ENCODE data around the gene TBCD.

The TBCD gene

GRCh38 chr17:82718986-82719685 is 32.7 kb upstream of the TBCD start:
- DNase-seq (ENCODE audit: low spot score in 2 of 2), result no peak
- H3K36me3 ChIP-seq (replicated peaks), result peaks cover 41% of the 10 kb centered on the region
- H3K27me3 ChIP-seq (ENCODE audit: low read depth), result no peaks in the 10 kb centered on the region
- in situ Hi-C loops (cut with MboI; ENCODE audit: low sequenced_read_pairs), result no loop called here
- no peak overlapping the region for H3K4me3 ChIP-seq
- H3K4me1 ChIP-seq, result peaks cover 8% of the 10 kb centered on the region
- no peaks in the 10 kb centered on the region for H3K9me3 ChIP-seq

- no peak for DNase-seq (ENCODE audit: low spot score in 2 of 2)
- Histone ChIP-seq H3K27me3 (ENCODE audit: low read depth) (no peaks in the 10 kb centered on the region), H3K4me3 (no peak overlapping the region), H3K9me3 (no peaks in the 10 kb centered on the region), H3K36me3 (replicated peaks) (peaks cover 41% of the 10 kb centered on the region), H3K4me1 (peaks cover 8% of the 10 kb centered on the region)
- in situ Hi-C loops (cut with MboI; ENCODE audit: low sequenced_read_pairs), result no loop called here
Observed at GRCh38 chr17:82720204-82720603, 31.7 kb upstream of the TBCD start.

- H3K4me3 ChIP-seq, result no peak overlapping the region
- H3K27me3 ChIP-seq (ENCODE audit: low read depth), result no peaks in the 10 kb centered on the region
- in situ Hi-C loops (cut with MboI; ENCODE audit: low sequenced_read_pairs), result no loop called here
- H3K9me3 ChIP-seq, result no peaks in the 10 kb centered on the region
- H3K4me1 ChIP-seq, result peaks cover 4% of the 10 kb centered on the region; the same call in 1 of the 2 replicates
- peaks cover 55% of the 10 kb centered on the region for H3K36me3 ChIP-seq (replicated peaks)
- DNase-seq (ENCODE audit: low spot score in 2 of 2), result no peak
Observed at GRCh38 chr17:82722341-82723013, 29.4 kb upstream of the TBCD start.

- Histone ChIP-seq H3K27me3 (ENCODE audit: low read depth) (no peaks in the 10 kb centered on the region), H3K36me3 (replicated peaks) (peaks cover 59% of the 10 kb centered on the region), H3K4me1 (no peaks in the 10 kb centered on the region), H3K4me3 (no peak overlapping the region), H3K9me3 (no peaks in the 10 kb centered on the region)
- DNase-seq (ENCODE audit: low spot score in 2 of 2), result no peak
- in situ Hi-C loops (cut with MboI; ENCODE audit: low sequenced_read_pairs), result no loop called here
Observed at GRCh38 chr17:82723169-82723807, 28.6 kb upstream of the TBCD start.

GRCh38 chr17:82726427-82726826 is 25.4 kb upstream of the TBCD start:
- peaks cover 43% of the 10 kb centered on the region for H3K36me3 ChIP-seq (replicated peaks)
- no peaks in the 10 kb centered on the region for H3K4me1 ChIP-seq
- in situ Hi-C loops (cut with MboI; ENCODE audit: low sequenced_read_pairs), result no loop called here
- H3K4me3 ChIP-seq, result no peak overlapping the region
- DNase-seq (ENCODE audit: low spot score in 2 of 2), result no peak
- H3K9me3 ChIP-seq, result no peaks in the 10 kb centered on the region
- H3K27me3 ChIP-seq (ENCODE audit: low read depth), result no peaks in the 10 kb centered on the region

GRCh38 chr17:82729479-82730260 is 22.2 kb upstream of the TBCD start:
- Histone ChIP-seq H3K9me3 (peaks cover 14% of the 10 kb centered on the region), H3K36me3 (replicated peaks) (peaks cover 38% of the 10 kb centered on the region), H3K4me3 (no peak overlapping the region), H3K4me1 (no peaks in the 10 kb centered on the region), H3K27me3 (ENCODE audit: low read depth) (no peaks in the 10 kb centered on the region)
- DNase-seq (ENCODE audit: low spot score in 2 of 2), result no peak
- in situ Hi-C loops (cut with MboI; ENCODE audit: low sequenced_read_pairs), result no loop called here

- Histone ChIP-seq H3K36me3 (replicated peaks) (peaks cover 27% of the 10 kb centered on the region), H3K9me3 (peaks cover 15% of the 10 kb centered on the region)
- no peak for DNase-seq (ENCODE audit: low spot score in 2 of 2)
Observed at GRCh38 chr17:82732118-82732743, 19.6 kb upstream of the TBCD start.

GRCh38 chr17:82734987-82735866 is 16.6 kb upstream of the TBCD start, which contains the start of gene FN3K:
FN3K (plus strand) TSS chr17:82735615; CDS start chr17:82735637, 22 bp downstream.
- H3K27me3 ChIP-seq (ENCODE audit: low read depth), result no peaks in the 10 kb centered on the region
- peak; percentile 54 to 77 for DNase-seq (ENCODE audit: low spot score in 2 of 2)
- H3K9me3 ChIP-seq, result peaks cover 18% of the 10 kb centered on the region
- peaks cover 2% of the 10 kb centered on the region; the same call in 1 of the 2 replicates for H3K4me1 ChIP-seq
- in situ Hi-C loops (cut with MboI; ENCODE audit: low sequenced_read_pairs), result no loop called here
- peaks cover 46% of the 10 kb centered on the region for H3K36me3 ChIP-seq (replicated peaks)
- H3K4me3 ChIP-seq, result peak within 1 kb of the TSS; percentile 56

More at GRCh38 chr17:82732118-82732743, 19.6 kb upstream of the TBCD start:
- H3K4me3 ChIP-seq, result no peak overlapping the region
- in situ Hi-C loops (cut with MboI; ENCODE audit: low sequenced_read_pairs), result no loop called here
- no peaks in the 10 kb centered on the region for H3K27me3 ChIP-seq (ENCODE audit: low read depth)
- peaks cover 2% of the 10 kb centered on the region; the same call in 1 of the 2 replicates for H3K4me1 ChIP-seq

GRCh38 chr17:82736511-82737185 is 15.2 kb upstream of the TBCD start:
- H3K9me3 ChIP-seq, result peaks cover 25% of the 10 kb centered on the region
- H3K36me3 ChIP-seq (replicated peaks), result peaks cover 52% of the 10 kb centered on the region
- in situ Hi-C loops (cut with MboI; ENCODE audit: low sequenced_read_pairs), result no loop called here
- H3K4me3 ChIP-seq, result peak overlapping the region; percentile 56
- no peaks in the 10 kb centered on the region for H3K27me3 ChIP-seq (ENCODE audit: low read depth)
- DNase-seq (ENCODE audit: low spot score in 2 of 2), result no peak
- H3K4me1 ChIP-seq, result peaks cover 2% of the 10 kb centered on the region; the same call in 1 of the 2 replicates

GRCh38 chr17:82737967-82738877 is 13.6 kb upstream of the TBCD start:
- no peak for DNase-seq (ENCODE audit: low spot score in 2 of 2)
- Histone ChIP-seq H3K4me1 (peaks cover 2% of the 10 kb centered on the region; the same call in 1 of the 2 replicates), H3K4me3 (no peak overlapping the region), H3K9me3 (peaks cover 20% of the 10 kb centered on the region), H3K36me3 (replicated peaks) (peaks cover 63% of the 10 kb centered on the region), H3K27me3 (ENCODE audit: low read depth) (no peaks in the 10 kb centered on the region)
- in situ Hi-C loops (cut with MboI; ENCODE audit: low sequenced_read_pairs), result no loop called here

Measured in HAP-1 (cell line).